ENCODE data around the gene AMHR2. TPM values are rescaled to one million over a fixed set of nuclear protein-coding genes. Genes with fewer than 3 reads are reported as not detected.
"Not testable (repeated sequence)": the region's sequence is repeated elsewhere in the genome, so short reads cannot be mapped to it uniquely, and the experiment has no call there.

The AMHR2 gene
- total RNA-seq, 4 donors from 2014 or later = 0.62 TPM; not detected in 3

- no peak for DNase-seq (ENCODE audit: low spot score in 2 of 2)
- H3K4me3 ChIP-seq (ENCODE audit: low read depth, poor library complexity, severe bottlenecking) = no peak overlapping the region
- TF ChIP-seq POLR2A (IDR thresholded peaks at IDR 0.05) = no peak
- TF ChIP-seq, protein P1, sequence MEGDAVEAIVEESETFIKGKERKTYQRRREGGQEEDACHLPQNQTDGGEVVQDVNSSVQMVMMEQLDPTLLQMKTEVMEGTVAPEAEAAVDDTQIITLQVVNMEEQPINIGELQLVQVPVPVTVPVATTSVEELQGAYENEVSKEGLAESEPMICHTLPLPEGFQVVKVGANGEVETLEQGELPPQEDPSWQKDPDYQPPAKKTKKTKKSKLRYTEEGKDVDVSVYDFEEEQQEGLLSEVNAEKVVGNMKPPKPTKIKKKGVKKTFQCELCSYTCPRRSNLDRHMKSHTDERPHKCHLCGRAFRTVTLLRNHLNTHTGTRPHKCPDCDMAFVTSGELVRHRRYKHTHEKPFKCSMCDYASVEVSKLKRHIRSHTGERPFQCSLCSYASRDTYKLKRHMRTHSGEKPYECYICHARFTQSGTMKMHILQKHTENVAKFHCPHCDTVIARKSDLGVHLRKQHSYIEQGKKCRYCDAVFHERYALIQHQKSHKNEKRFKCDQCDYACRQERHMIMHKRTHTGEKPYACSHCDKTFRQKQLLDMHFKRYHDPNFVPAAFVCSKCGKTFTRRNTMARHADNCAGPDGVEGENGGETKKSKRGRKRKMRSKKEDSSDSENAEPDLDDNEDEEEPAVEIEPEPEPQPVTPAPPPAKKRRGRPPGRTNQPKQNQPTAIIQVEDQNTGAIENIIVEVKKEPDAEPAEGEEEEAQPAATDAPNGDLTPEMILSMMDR (IDR thresholded peaks at IDR 0.05) = no peak
- 85 to 95% methylated on average over 4 of the region's 4 CpGs for WGBS, 2 donors
- intact Hi-C loops (cut with DNase I; ENCODE audit: low total_unique reads) = no loop called here
These were observed 34.7 kb upstream of the AMHR2 start for GRCh38 chr12:53388932-53389331.

DNA sequence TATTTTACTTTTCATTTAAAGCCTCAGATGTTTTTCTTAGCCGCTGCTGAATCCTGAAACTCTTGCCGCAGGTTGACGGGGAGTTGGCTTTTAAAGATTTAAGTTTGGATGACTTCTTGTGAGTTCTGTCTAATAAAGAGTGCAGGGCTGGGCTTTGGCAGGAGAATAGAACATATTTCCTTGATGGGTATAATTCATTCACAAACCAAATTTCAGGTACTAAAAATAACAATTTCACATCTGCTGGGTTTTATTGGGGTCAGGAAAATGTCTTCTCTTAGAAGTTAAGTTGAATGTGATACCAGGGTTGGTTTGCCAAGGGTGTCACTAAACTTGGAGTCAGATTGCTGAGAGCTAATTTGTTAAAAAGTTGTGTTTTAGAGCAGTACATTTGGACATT, 34.0 kb upstream of the AMHR2 start:
- 52 to 63% methylated on average over 3 of the region's 3 CpGs for WGBS, 2 donors
- no peak for DNase-seq (ENCODE audit: low spot score in 2 of 2)
- intact Hi-C loops (cut with DNase I; ENCODE audit: low total_unique reads) = no loop called here
- H3K4me3 ChIP-seq (ENCODE audit: low read depth, poor library complexity, severe bottlenecking) = no peak overlapping the region
- TF ChIP-seq, protein P1 (IDR thresholded peaks at IDR 0.05) = no peak
- no peak for TF ChIP-seq POLR2A (IDR thresholded peaks at IDR 0.05)

DNA sequence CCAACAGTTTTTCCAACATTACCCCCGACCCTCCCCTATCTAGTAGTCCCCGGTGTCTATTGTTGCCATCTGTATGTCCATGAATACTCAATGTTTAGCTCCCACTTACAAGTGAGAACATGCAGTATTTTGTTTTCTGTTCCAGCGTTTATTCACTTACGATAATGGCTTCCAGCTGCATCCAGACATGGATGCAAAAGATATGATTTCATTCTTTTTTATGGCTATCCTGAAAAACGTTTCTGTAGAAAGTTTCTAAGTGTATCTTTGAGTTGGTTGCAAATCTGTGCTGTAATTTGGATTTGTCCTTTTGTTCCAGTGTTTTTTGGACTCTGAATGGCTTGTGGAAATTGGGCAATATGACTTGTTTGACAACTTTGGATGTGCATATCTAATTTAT, 31.9 kb upstream of the AMHR2 start:
- DNase-seq (ENCODE audit: low spot score in 2 of 2) = no peak
- intact Hi-C loops (cut with DNase I; ENCODE audit: low total_unique reads) = no loop called here
- no peak for TF ChIP-seq POLR2A (IDR thresholded peaks at IDR 0.05)
- WGBS, 2 donors = 18 to 20% methylated on average over 5 of the region's 5 CpGs
- H3K4me3 ChIP-seq (ENCODE audit: low read depth, poor library complexity, severe bottlenecking) = no peak overlapping the region

- H3K4me3 ChIP-seq (ENCODE audit: low read depth, poor library complexity, severe bottlenecking) = no peak overlapping the region
- DNase-seq (ENCODE audit: low spot score in 2 of 2) = peak in 1 of 2 donors; percentile 23
- intact Hi-C loops (cut with DNase I; ENCODE audit: low total_unique reads) = no loop called here
- TF ChIP-seq, protein P1 (IDR thresholded peaks at IDR 0.05) = no peak
- TF ChIP-seq POLR2A (IDR thresholded peaks at IDR 0.05) = no peak
- WGBS, 2 donors = 86 to 88% methylated on average over 7 of the region's 7 CpGs
These were observed 23.8 kb upstream of the AMHR2 start for GRCh38 chr12:53399896-53400295.

DNA sequence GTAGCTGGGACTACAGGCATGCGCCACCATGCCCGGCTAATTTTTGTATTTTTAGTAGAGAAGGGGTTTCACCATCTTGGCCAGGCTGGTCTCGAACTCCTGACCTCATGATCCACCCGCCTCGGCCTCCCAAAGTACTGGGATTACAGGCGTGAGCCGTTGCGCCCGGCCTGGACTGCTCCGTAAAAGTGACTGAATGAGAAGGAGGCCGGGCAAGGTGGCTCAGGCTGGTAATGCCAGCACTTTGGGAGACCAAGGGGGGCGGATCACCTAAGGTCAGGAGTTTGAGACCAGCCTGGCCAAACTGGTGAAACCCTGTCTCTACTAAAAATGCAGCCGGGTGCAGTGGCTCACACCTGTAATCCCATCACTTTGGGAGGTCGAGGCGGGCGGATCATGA, 21.3 kb upstream of the AMHR2 start:
- WGBS, 2 donors = 92 to 96% methylated on average over 16 of the region's 16 CpGs
- intact Hi-C loops (cut with DNase I; ENCODE audit: low total_unique reads) = not testable (repeated sequence)

GRCh38 chr12:53402871-53403270, 20.8 kb upstream of the AMHR2 start:
- intact Hi-C loops (cut with DNase I; ENCODE audit: low total_unique reads) = no loop called here
- peak in 1 of 2 donors; percentile 52 for DNase-seq (ENCODE audit: low spot score in 2 of 2)
- TF ChIP-seq, protein P1 (IDR thresholded peaks at IDR 0.05) = no peak
- no peak for TF ChIP-seq POLR2A (IDR thresholded peaks at IDR 0.05)
- WGBS, 2 donors = 65 to 73% methylated on average over 7 of the region's 7 CpGs
- no peak overlapping the region for H3K4me3 ChIP-seq (ENCODE audit: low read depth, poor library complexity, severe bottlenecking)

More for the DNA sequence above, 21.3 kb upstream of the AMHR2 start:
- not testable (repeated sequence) for H3K4me3 ChIP-seq (ENCODE audit: low read depth, poor library complexity, severe bottlenecking)
- peak in 1 of 2 donors; percentile 71 for DNase-seq (ENCODE audit: low spot score in 2 of 2)

DNA sequence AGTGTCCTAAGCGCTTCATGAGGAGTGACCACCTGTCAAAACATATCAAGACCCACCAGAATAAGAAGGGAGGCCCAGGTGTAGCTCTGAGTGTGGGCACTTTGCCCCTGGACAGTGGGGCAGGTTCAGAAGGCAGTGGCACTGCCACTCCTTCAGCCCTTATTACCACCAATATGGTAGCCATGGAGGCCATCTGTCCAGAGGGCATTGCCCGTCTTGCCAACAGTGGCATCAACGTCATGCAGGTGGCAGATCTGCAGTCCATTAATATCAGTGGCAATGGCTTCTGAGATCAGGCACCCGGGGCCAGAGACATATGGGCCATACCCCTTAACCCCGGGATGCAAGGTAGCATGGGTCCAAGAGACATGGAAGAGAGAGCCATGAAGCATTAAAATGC, 12.7 kb upstream of the AMHR2 start:
- TF ChIP-seq, protein P1 (IDR thresholded peaks at IDR 0.05) = no peak
- no peak for TF ChIP-seq POLR2A (IDR thresholded peaks at IDR 0.05)
- intact Hi-C loops (cut with DNase I; ENCODE audit: low total_unique reads) = no loop called here
- 90 to 95% methylated on average over 5 of the region's 5 CpGs for WGBS, 2 donors
- no peak for DNase-seq (ENCODE audit: low spot score in 2 of 2)
- no peak overlapping the region for H3K4me3 ChIP-seq (ENCODE audit: low read depth, poor library complexity, severe bottlenecking)

Measured in lower leg skin (tissue), 4 donors.